Heart left ventricle (tissue), 13 donors: ENCODE measurements around the gene ATP23.

ENCODE experiments used
- CTCF ChIP-seq, 12 donors: fragments of 200-600 bp; sonication (generic) in 4 of 12; IDR thresholded peaks; one replicate each; pipeline versions ENCODE4 v1.5.0 to v1.8.0; 2018 to 2022; ENCODE audit warnings: antibody characterized with exemption in 12 of 12, mild to moderate bottlenecking in 5 of 12
- POLR2A ChIP-seq, 2 donors: fragments of 450-650 bp; IDR thresholded peaks; one replicate each; pipeline ENCODE4 v1.6.1; 2017; ENCODE audit warnings: antibody characterized with exemption in 2 of 2, mild to moderate bottlenecking in 2 of 2, moderate library complexity in 2 of 2
- donor health status: ischemic (EF 13 %, LVEDD 7.1; RV severe dilation, severe dysfunction).
- donor health status: DM: no; HTN: yes; CAD: no.
- donor health status: DM: no; HTN: no; CAD: no.
- donor health status: ischemic (EF 25% LVEDD 6.9; RV normal size, moderate dysfunction).
- donor health status: ischemic (EF 25% LVEDD 5.7; RV mildly dilated, moderate dysfunction).
- donor health status: ischemic (EF 35%, LVEDD 5.7; RV mildly dilated, moderate dysfunction).
- donor health status: nonischemic (EF 11% LVEDD 7.7; RV severe dilation, severe dysfunction).
- donor health status: DM: yes; HTN: yes; CAD: no.
- donor health status: PGD.
- donor health status: ischemic (EF 29% LVEDD 5.4; RV normal size, mild dysfunction).
- donor health status: nonischemic (EF 23%, LVEDD 6.1; RV moderate dilation, normal function).

DNA sequence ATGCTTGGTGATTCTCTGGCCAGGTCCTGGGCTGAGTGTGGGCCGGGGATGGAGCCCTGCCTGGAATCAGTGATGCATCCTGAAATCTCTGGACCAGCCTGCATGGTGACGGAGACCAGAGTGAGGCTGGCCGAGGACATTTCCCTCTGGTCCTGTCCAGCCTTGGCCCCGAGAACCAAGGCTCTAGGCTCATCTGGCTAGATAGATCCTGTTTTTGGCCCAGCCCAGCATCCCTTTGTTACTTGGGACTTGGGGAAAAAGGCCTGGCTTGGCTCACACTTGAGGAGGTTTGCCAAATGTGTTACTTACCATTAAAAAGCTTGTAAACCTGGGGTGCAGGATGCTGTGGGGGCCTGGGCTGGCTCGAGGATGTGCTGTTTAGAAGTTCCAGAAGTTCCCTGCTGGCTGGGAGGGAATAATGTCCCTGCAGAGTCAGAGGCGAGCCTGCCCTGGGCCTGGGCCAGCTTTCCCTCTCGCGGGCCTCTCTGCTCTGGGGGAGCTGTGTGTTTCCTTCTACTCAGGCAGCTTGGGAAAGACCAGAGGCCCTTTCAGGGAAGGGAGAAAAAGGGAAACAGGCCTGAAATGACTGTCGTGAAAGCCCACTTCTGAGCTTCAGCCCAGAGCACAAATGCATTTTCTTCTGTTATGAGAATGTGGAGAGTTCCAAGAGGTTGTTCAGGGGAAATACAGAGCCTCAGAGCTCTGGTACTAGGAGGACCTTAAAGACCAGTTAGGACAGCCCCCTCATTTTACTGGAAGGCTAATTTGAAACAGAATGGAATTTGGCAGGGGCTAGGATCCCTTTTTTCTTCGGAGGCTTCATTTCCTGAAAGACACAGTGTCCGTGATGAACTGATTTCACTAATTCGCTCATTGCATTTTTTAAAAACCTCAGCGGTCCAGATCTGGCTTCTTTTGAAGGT, 47.7 kb upstream of the ATP23 start:
- TF ChIP-seq POLR2A (IDR thresholded peaks at IDR 0.05): peak in 1 of 2 donors; percentile 7
- TF ChIP-seq CTCF (IDR thresholded peaks at IDR 0.05): peak in 4 of 12 donors; percentile 11 to 40 (median 27)
